RWPE2 (cell line): ENCODE data around the gene NSD2.
"Not testable (repeated sequence)": the region's sequence is repeated elsewhere in the genome, so short reads cannot be mapped to it uniquely, and the experiment has no call there.

Source experiments
- ATAC-seq: fragments of 200-7000 bp; cut with Tn5 transposase; 3 replicates; pipeline ENCODE4 v1.9.1; 2021; ENCODE audit warnings: low read depth
- DNase-seq: peaks from one replicate; pipeline ENCODE4 v3.0.0-alpha.2; 2020; ENCODE audit warnings: low spot score
- H3K27ac ChIP-seq: fragments of 450-650 bp; 2 replicates; pipeline ENCODE4 v1.5.1; 2017; ENCODE audit warnings: mild to moderate bottlenecking; ENCODE audit not compliant: poor library complexity, severe bottlenecking
- H3K27me3 ChIP-seq: fragments of 250-450 bp; sonication (Bioruptor Pico); 2 replicates; pipeline ENCODE4 v1.5.1; 2021; ENCODE audit warnings: mild to moderate bottlenecking, moderate library complexity; ENCODE audit not compliant: insufficient read depth, poor library complexity, severe bottlenecking
- H3K36me3 ChIP-seq: fragments of 250-450 bp; sonication (Bioruptor Pico); 2 replicates; pipeline ENCODE4 v1.5.1; 2020; ENCODE audit warnings: low read depth, mild to moderate bottlenecking, moderate library complexity
- H3K4me1 ChIP-seq: fragments of 250-450 bp; sonication (Bioruptor Pico); 2 replicates; pipeline ENCODE4 v1.5.1; 2021; ENCODE audit warnings: mild to moderate bottlenecking, moderate library complexity; ENCODE audit not compliant: insufficient read depth, poor library complexity, severe bottlenecking
- H3K4me3 ChIP-seq: fragments of 250-450 bp; sonication (Bioruptor Pico); 2 replicates; pipeline ENCODE4 v1.5.1; 2021; ENCODE audit warnings: mild to moderate bottlenecking, moderate library complexity; ENCODE audit not compliant: severe bottlenecking
- H3K9me3 ChIP-seq: fragments of 250-450 bp; sonication (Bioruptor Pico); 2 replicates; pipeline ENCODE4 v1.5.1; 2021; ENCODE audit warnings: mild to moderate bottlenecking, moderate library complexity; ENCODE audit not compliant: severe bottlenecking
- TF ChIP-seq, protein P1 (sequence below): fragments of 450-650 bp; IDR thresholded peaks from one replicate; pipeline ENCODE4 v1.5.1; 2017; ENCODE audit warnings: mild to moderate bottlenecking, moderate library complexity; ENCODE audit not compliant: poor library complexity, severe bottlenecking

The NSD2 gene

GRCh38 chr4:2024683-2025082 lies 153.5 kb downstream of the NSD2 start:
- peaks cover 47% of the 10 kb centered on the region for H3K27me3 ChIP-seq
- H3K4me3 ChIP-seq, result no peak overlapping the region
- no peak overlapping the region for H3K27ac ChIP-seq
- TF ChIP-seq, protein P1, sequence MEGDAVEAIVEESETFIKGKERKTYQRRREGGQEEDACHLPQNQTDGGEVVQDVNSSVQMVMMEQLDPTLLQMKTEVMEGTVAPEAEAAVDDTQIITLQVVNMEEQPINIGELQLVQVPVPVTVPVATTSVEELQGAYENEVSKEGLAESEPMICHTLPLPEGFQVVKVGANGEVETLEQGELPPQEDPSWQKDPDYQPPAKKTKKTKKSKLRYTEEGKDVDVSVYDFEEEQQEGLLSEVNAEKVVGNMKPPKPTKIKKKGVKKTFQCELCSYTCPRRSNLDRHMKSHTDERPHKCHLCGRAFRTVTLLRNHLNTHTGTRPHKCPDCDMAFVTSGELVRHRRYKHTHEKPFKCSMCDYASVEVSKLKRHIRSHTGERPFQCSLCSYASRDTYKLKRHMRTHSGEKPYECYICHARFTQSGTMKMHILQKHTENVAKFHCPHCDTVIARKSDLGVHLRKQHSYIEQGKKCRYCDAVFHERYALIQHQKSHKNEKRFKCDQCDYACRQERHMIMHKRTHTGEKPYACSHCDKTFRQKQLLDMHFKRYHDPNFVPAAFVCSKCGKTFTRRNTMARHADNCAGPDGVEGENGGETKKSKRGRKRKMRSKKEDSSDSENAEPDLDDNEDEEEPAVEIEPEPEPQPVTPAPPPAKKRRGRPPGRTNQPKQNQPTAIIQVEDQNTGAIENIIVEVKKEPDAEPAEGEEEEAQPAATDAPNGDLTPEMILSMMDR, result no peak
- no peaks in the 10 kb centered on the region for H3K9me3 ChIP-seq
- ATAC-seq (no peak), DNase-seq (no peak)
- no peaks in the 10 kb centered on the region for H3K36me3 ChIP-seq
- no peaks in the 10 kb centered on the region for H3K4me1 ChIP-seq

DNA sequence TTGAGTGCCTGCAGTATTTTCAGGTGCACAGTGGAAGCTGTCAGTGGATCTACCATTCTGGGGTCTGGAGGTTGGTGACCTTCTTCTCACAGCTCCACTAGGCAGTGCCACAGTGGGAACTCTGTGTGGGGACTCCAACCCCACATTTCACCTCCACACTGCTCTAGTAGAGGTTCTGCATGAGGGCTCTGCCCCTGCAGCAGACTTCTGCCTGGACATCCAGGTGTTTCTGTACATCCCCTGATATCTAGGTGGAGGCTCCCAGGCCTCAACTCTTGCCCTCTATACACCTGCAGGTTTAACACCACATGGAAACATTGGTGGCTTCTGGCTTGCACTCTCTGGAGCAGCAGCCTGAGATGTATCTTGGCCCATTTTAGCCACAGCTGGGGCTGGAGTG lies 154.6 kb downstream of the NSD2 start:
- ATAC-seq (no peak), DNase-seq (no peak)
- no peaks in the 10 kb centered on the region for H3K4me1 ChIP-seq

DNA sequence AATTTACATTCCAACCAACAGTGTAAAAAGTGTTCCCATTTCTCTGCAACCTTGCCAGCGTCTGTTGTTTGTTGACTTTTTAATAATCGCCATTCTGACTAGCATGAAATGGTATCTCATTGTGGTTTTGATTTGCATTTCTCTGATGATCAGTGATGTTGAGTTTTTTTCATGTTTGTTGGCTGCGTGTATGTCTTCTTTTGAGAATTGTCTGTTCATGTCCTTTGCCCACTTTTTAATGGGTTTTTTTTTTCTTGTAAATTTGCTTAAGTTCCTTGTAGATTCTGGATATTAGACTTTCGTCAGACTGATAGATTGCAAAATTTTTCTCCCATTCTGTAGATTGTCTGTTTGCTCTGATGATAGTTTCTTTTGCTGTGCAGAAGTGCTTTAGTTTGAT lies 155.9 kb downstream of the NSD2 start:
- H3K4me1 ChIP-seq, ATAC-seq, H3K27ac ChIP-seq, H3K36me3 ChIP-seq, DNase-seq, H3K9me3 ChIP-seq, H3K4me3 ChIP-seq: not testable (repeated sequence)
- peaks cover 36% of the 10 kb centered on the region for H3K27me3 ChIP-seq

More for the DNA sequence above, 154.6 kb downstream of the NSD2 start:
- peaks cover 47% of the 10 kb centered on the region for H3K27me3 ChIP-seq
- no peak overlapping the region for H3K27ac ChIP-seq
- H3K4me3 ChIP-seq, result no peak overlapping the region
- TF ChIP-seq, protein P1, result no peak
- no peaks in the 10 kb centered on the region for H3K9me3 ChIP-seq
- no peaks in the 10 kb centered on the region for H3K36me3 ChIP-seq

DNA sequence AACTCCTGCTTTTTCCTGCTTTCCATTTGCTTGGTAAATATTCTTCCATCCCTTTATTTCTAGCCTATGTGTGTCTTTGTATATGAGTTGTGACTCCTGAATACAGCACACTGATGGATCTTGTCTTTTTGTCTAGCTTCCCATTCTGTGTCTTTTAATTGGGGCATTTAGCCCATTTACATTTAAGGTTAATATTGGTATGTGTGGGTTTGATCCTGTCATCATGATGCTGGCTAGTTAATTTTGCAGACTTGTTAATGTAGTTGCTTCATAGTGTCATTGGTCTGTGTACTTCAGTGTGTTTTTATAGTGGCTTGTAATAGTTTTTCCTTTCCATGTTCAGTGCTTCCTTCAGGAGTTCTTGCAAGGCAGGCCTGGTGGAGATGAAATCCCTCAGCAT lies 160.0 kb downstream of the NSD2 start:
- H3K27me3 ChIP-seq, result peaks cover 37% of the 10 kb centered on the region
- not testable (repeated sequence) for H3K9me3 ChIP-seq, H3K36me3 ChIP-seq, H3K4me1 ChIP-seq, DNase-seq, ATAC-seq, H3K4me3 ChIP-seq, H3K27ac ChIP-seq
